ENCODE data around the gene TAS2R20. TPM values are rescaled to one million over a fixed set of nuclear protein-coding genes. Genes with fewer than 3 reads are reported as not detected.

The TAS2R20 gene
- total and polyA plus RNA-seq, 2 donors (not counting 1 experiment from before 2014, with no cell fraction given) = 0.22 to 3.3 TPM

DNA sequence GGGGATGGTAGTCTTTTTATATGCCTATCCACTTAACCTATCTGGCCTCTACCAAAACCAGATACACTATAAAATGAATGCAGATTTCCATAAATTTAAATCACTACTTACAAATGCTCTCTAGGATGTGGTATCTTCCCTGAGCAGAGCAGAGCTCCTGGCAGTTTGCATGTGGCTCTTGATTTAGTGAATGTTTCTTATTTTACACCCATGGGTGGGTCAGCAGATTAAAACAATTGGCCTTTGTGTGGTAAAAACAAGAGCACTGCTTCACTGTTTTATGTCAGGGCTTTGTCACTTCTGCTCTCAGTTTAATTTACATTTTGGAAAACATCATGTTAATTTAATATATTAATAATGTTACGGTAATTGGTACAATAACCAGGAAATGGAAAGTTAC, 18.8 kb upstream of the TAS2R20 start:
- H3K27ac ChIP-seq (ENCODE audit: insufficient read depth, low read length) = no peak overlapping the region
- DNase-seq (ENCODE audit: low read depth in 2 of 2) = no peak
- H3K36me3 ChIP-seq (ENCODE audit: control insufficient read depth, insufficient read depth, low read length) = no peaks in the 10 kb centered on the region
- no peak overlapping the region for H3K4me3 ChIP-seq (replicated peaks in 1 of 4; ENCODE audit: control extremely low read depth in 1 of 4, insufficient read depth in 1 of 4, low read depth in 3 of 4, low read length in 4 of 4)
- H3K9ac ChIP-seq (ENCODE audit: insufficient read depth, low read length) = no peak overlapping the region
- no peaks in the 10 kb centered on the region for H3K79me2 ChIP-seq (ENCODE audit: control insufficient read depth, insufficient read depth, low read length)
- no peaks in the 10 kb centered on the region for H3K27me3 ChIP-seq (ENCODE audit: control insufficient read depth, insufficient read depth, low read length)
- TF ChIP-seq CTCF (conservative IDR thresholded peaks at IDR 0.05 in 1 of 2, IDR thresholded peaks at IDR 0.05 in 1 of 2; ENCODE audit: low read depth in 1 of 2, low read length in 2 of 2) (no peak), EZH2 (IDR thresholded peaks at IDR 0.05; ENCODE audit: low read length, missing control alignments) (no peak)
- H4K20me1 ChIP-seq (ENCODE audit: control insufficient read depth, extremely low read depth, insufficient read depth, low read length) = no peaks in the 10 kb centered on the region
- H3K9me3 ChIP-seq (ENCODE audit: control insufficient read depth, insufficient read depth, low read depth, low read length) = no peaks in the 10 kb centered on the region
- H3K4me1 ChIP-seq (ENCODE audit: control insufficient read depth, extremely low read depth, insufficient read depth, low read length) = no peaks in the 10 kb centered on the region
- H3K4me2 ChIP-seq (ENCODE audit: extremely low read depth, insufficient read depth, low read length) = no peak overlapping the region
- H2AFZ ChIP-seq (ENCODE audit: low read length) = no peak overlapping the region

DNA sequence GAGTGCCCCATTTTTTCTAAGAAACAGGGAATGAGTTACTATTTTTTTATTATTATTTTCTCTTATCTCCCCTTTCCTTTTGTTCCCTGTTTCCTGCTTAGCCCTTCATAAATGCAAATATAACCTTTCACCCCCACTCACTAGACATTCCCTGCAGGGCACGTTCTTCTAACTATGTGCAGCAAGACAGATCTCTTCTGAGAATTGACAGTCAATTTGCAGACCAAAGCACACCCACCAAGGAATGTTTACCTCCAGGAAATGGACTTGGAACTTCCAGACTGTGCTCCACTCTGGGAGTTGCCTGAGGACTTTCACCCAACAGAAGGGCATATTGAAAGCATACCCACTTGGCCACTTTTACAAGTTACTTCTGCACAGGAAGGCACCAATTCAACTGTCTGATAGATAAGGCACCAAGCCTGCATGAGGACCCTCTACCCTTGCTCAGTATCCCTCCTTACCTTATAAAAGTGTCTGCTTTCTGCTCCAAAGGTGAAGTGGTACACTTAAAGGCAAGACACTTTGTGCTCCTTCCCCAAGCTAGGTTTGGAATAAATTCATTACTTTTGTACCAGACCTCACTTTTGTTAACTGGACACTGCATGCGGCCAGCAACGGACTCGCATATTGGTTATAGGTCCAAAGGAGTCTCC, 17.8 kb upstream of the TAS2R20 start:
- H3K79me2 ChIP-seq (ENCODE audit: control insufficient read depth, insufficient read depth, low read length) = no peaks in the 10 kb centered on the region
- no peaks in the 10 kb centered on the region for H4K20me1 ChIP-seq (ENCODE audit: control insufficient read depth, extremely low read depth, insufficient read depth, low read length)
- TF ChIP-seq EZH2 (IDR thresholded peaks at IDR 0.05; ENCODE audit: low read length, missing control alignments) (no peak), CTCF (conservative IDR thresholded peaks at IDR 0.05 in 1 of 2, IDR thresholded peaks at IDR 0.05 in 1 of 2; ENCODE audit: low read depth in 1 of 2, low read length in 2 of 2) (no peak)
- no peaks in the 10 kb centered on the region for H3K9me3 ChIP-seq (ENCODE audit: control insufficient read depth, insufficient read depth, low read depth, low read length)
- no peak overlapping the region for H3K9ac ChIP-seq (ENCODE audit: insufficient read depth, low read length)
- H3K4me2 ChIP-seq (ENCODE audit: extremely low read depth, insufficient read depth, low read length) = no peak overlapping the region
- no peaks in the 10 kb centered on the region for H3K4me1 ChIP-seq (ENCODE audit: control insufficient read depth, extremely low read depth, insufficient read depth, low read length)
- no peak for DNase-seq (ENCODE audit: low read depth in 2 of 2)
- H3K4me3 ChIP-seq (replicated peaks in 1 of 4; ENCODE audit: control extremely low read depth in 1 of 4, insufficient read depth in 1 of 4, low read depth in 3 of 4, low read length in 4 of 4) = no peak overlapping the region
- no peak overlapping the region for H2AFZ ChIP-seq (ENCODE audit: low read length)
- no peaks in the 10 kb centered on the region for H3K36me3 ChIP-seq (ENCODE audit: control insufficient read depth, insufficient read depth, low read length)
- no peak overlapping the region for H3K27ac ChIP-seq (ENCODE audit: insufficient read depth, low read length)
- no peaks in the 10 kb centered on the region for H3K27me3 ChIP-seq (ENCODE audit: control insufficient read depth, insufficient read depth, low read length)

DNA sequence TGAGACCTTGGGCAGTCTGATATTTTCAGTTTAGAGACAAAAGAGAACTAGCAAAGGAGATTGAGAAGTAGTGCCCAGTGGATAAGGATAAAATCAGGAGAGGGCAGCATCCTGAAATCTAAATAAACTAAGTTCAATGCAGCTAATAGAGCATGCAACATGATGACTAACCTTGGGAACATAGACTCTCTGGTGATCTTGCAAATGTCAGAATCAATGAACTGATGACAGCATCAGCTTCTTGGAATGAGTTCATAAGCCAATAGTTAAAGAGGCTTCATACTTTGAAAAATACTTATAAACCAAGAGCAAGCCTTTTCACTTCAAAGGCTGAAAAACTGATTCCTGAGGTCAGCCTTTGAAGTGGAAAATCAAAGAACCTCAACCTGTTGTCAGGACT, 16.1 kb upstream of the TAS2R20 start:
- no peak overlapping the region for H3K4me2 ChIP-seq (ENCODE audit: extremely low read depth, insufficient read depth, low read length)
- TF ChIP-seq CTCF (conservative IDR thresholded peaks at IDR 0.05 in 1 of 2, IDR thresholded peaks at IDR 0.05 in 1 of 2; ENCODE audit: low read depth in 1 of 2, low read length in 2 of 2) = no peak
- TF ChIP-seq EZH2 (IDR thresholded peaks at IDR 0.05; ENCODE audit: low read length, missing control alignments) = no peak
- H3K36me3 ChIP-seq (ENCODE audit: control insufficient read depth, insufficient read depth, low read length) = no peaks in the 10 kb centered on the region
- no peaks in the 10 kb centered on the region for H3K4me1 ChIP-seq (ENCODE audit: control insufficient read depth, extremely low read depth, insufficient read depth, low read length)
- H2AFZ ChIP-seq (ENCODE audit: low read length) = no peak overlapping the region
- H4K20me1 ChIP-seq (ENCODE audit: control insufficient read depth, extremely low read depth, insufficient read depth, low read length) = no peaks in the 10 kb centered on the region
- H3K4me3 ChIP-seq (replicated peaks in 1 of 4; ENCODE audit: control extremely low read depth in 1 of 4, insufficient read depth in 1 of 4, low read depth in 3 of 4, low read length in 4 of 4) = no peak overlapping the region
- DNase-seq (ENCODE audit: low read depth in 2 of 2) = peak; percentile 5 to 44
- H3K9ac ChIP-seq (ENCODE audit: insufficient read depth, low read length) = no peak overlapping the region
- H3K9me3 ChIP-seq (ENCODE audit: control insufficient read depth, insufficient read depth, low read depth, low read length) = no peaks in the 10 kb centered on the region
- no peaks in the 10 kb centered on the region for H3K79me2 ChIP-seq (ENCODE audit: control insufficient read depth, insufficient read depth, low read length)
- no peak overlapping the region for H3K27ac ChIP-seq (ENCODE audit: insufficient read depth, low read length)
- H3K27me3 ChIP-seq (ENCODE audit: control insufficient read depth, insufficient read depth, low read length) = no peaks in the 10 kb centered on the region
